ENCODE data around the gene AP1M2. TPM values are rescaled to one million over a fixed set of nuclear protein-coding genes. Genes with fewer than 3 reads are reported as not detected.
A peak's percentile ranks its signal among the peaks of the same experiment; 100 is the strongest.

AP1M2 gene
- total RNA-seq, 1 donor from 2014 or later, result 0.45 TPM

- Mint-ChIP-seq H3K9me3 (ENCODE audit: low read depth) (no peaks in the 10 kb centered on the region), H3K36me3 (ENCODE audit: low read depth) (peaks cover 9% of the 10 kb centered on the region), H3K27me3 (ENCODE audit: low read depth) (no peaks in the 10 kb centered on the region), H3K27ac (ENCODE audit: unreplicated experiment) (peak overlapping the region; percentile 90), H3K4me1 (ENCODE audit: low read depth) (peaks cover 18% of the 10 kb centered on the region), H3K4me3 (ENCODE audit: unreplicated experiment) (peak overlapping the region; percentile 74)
- DNase-seq (ENCODE audit: low spot score), result no peak
- no peak for TF ChIP-seq CTCF (IDR thresholded peaks at IDR 0.05)
Observed at GRCh38 chr19:10625762-10626138, 38.6 kb upstream of the AP1M2 start.

- no peak for TF ChIP-seq CTCF (IDR thresholded peaks at IDR 0.05)
- Mint-ChIP-seq H3K9me3 (ENCODE audit: low read depth) (no peaks in the 10 kb centered on the region), H3K36me3 (ENCODE audit: low read depth) (peaks cover 9% of the 10 kb centered on the region), H3K27ac (ENCODE audit: unreplicated experiment) (peak within 1 kb of the TSS; percentile 90), H3K27me3 (ENCODE audit: low read depth) (no peaks in the 10 kb centered on the region), H3K4me1 (ENCODE audit: low read depth) (peaks cover 18% of the 10 kb centered on the region), H3K4me3 (ENCODE audit: unreplicated experiment) (peak within 1 kb of the TSS; percentile 74)
- peak; percentile 94 for DNase-seq (ENCODE audit: low spot score)
Observed at GRCh38 chr19:10625003-10625761, 38.1 kb upstream of the AP1M2 start, which contains the start of gene SLC44A2. TSS of gene SLC44A2 (plus strand) at chr19:10625553. CDS start at chr19:10625634, 81 bp downstream.

GRCh38 chr19:10624585-10624984, 37.5 kb upstream of the AP1M2 start:
- DNase-seq (ENCODE audit: low spot score), result no peak
- Mint-ChIP-seq H3K4me3 (ENCODE audit: unreplicated experiment) (peak overlapping the region; percentile 74), H3K27me3 (ENCODE audit: low read depth) (no peaks in the 10 kb centered on the region), H3K4me1 (ENCODE audit: low read depth) (peaks cover 18% of the 10 kb centered on the region), H3K27ac (ENCODE audit: unreplicated experiment) (peak overlapping the region; percentile 69), H3K36me3 (ENCODE audit: low read depth) (peaks cover 9% of the 10 kb centered on the region), H3K9me3 (ENCODE audit: low read depth) (no peaks in the 10 kb centered on the region)
- no peak for TF ChIP-seq CTCF (IDR thresholded peaks at IDR 0.05)

DNA sequence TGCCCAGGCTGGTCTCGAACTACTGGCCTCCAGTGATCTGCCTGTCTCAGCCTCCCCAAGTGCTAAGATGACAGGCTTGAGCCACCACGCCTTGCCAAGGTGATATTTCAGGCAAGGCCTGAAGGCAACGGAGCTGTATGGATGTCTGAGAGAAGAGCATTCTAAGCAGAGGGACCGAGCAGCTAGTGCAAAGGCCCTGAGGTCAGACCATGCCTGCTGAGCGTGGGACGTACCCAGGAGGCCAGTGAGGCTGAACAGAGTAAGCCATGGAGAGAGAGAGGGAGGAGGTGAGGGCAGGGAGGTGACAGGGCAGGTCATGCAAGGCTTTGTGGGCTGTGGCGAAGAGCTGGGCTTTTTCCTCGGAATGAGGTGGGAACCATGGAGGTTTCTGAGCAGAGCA, 34.9 kb upstream of the AP1M2 start:
- Mint-ChIP-seq H3K4me1 (ENCODE audit: low read depth) (peaks cover 25% of the 10 kb centered on the region), H3K27ac (ENCODE audit: unreplicated experiment) (no peak overlapping the region), H3K4me3 (ENCODE audit: unreplicated experiment) (no peak overlapping the region), H3K27me3 (ENCODE audit: low read depth) (no peaks in the 10 kb centered on the region), H3K36me3 (ENCODE audit: low read depth) (no peaks in the 10 kb centered on the region), H3K9me3 (ENCODE audit: low read depth) (no peaks in the 10 kb centered on the region)
- no peak for TF ChIP-seq CTCF (IDR thresholded peaks at IDR 0.05)
- no peak for DNase-seq (ENCODE audit: low spot score)

DNA sequence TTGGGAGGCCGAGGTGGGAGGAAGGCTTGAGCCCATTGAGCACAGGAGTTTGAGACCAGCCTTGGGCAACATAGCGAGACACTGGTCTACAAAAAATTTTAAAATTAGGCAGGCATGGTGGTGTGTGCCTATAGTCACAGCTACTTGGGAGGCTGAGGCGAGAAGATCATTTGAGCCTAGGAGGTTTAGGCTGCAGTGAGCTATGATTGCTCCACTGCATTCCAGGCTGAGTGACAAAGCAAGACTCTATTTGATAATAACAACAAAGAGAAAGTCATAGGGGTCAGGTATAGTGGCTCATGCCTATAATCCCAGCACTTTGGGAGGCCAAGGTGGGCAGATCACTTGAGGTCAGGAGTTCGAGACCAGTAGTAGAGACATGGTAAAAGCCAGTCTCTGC, 33.7 kb upstream of the AP1M2 start:
- peak overlapping the region; percentile 54 for H3K27ac Mint-ChIP-seq (ENCODE audit: unreplicated experiment)
- H3K36me3 Mint-ChIP-seq (ENCODE audit: low read depth), result no peaks in the 10 kb centered on the region
- H3K4me3 Mint-ChIP-seq (ENCODE audit: unreplicated experiment), result no peak overlapping the region
- H3K9me3 Mint-ChIP-seq (ENCODE audit: low read depth), result no peaks in the 10 kb centered on the region
- H3K27me3 Mint-ChIP-seq (ENCODE audit: low read depth), result no peaks in the 10 kb centered on the region
- no peak for DNase-seq (ENCODE audit: low spot score)
- H3K4me1 Mint-ChIP-seq (ENCODE audit: low read depth), result peaks cover 21% of the 10 kb centered on the region
- TF ChIP-seq CTCF (IDR thresholded peaks at IDR 0.05), result no peak
